ENCODE measurements around the gene CTNNB1.

CTNNB1 gene

DNA sequence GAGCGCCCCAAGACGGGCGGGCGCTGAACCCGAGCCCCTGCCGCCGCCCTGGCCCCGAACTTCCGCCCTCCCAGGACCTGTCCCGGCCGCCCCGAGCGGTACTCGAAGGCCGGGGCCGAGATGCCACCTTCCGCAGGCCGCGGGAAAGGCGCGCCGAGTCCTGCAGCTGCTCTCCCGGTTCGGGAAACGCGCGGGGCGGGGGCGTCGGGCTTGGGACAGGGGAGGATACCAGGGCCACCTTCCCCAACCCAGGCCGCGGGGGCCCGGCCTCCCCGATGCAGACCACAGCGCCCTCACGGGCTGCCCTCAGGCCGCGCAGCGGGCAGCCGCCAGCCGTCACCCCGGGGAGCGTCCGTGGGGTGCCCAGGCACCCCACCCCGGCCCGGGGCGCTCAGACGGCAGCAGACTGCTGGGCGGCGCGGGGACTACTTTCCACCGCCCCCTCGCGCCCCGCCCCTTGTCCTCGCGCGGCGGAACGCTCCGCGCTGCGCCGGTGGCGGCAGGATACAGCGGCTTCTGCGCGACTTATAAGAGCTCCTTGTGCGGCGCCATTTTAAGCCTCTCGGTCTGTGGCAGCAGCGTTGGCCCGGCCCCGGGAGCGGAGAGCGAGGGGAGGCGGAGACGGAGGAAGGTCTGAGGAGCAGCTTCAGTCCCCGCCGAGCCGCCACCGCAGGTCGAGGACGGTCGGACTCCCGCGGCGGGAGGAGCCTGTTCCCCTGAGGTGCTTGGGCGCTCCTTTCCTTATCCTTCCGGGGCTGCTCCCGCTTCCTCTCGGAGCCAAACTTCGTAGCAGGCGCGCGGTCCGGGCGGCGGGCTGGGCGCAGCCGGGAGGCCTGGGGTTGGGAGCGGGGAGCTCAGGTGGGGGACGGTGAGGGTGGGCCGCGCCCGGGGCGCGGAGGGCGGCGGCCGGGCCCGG is at the start of gene CTNNB1:
CTNNB1 (plus strand) TSS at position 556 of the 916 bp plus-strand sequence. CDS start 24,564 bp downstream, outside the sequence.
- H3K27me3 Mint-ChIP-seq = peaks cover 12% of the 10 kb centered on the region
- peak; percentile 90 for DNase-seq

DNA sequence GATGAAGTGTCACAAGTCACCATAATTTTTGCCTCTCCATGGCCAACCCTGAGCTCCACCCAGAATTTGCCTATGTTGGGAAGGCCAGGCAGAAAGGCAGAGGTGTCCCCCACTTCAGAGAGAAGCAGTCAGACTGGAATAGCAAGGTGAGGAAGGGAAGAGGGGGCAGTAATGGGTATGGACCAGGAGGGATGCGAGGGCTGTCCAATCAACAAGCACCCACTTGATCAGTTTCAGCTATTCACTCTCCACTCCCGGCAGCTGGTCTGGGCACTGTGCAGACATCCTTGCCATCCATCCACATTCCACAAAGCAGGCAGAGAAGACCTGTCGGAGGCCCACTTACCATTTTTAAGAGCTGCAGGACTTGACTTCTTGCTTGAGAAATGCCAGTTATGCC is 43.5 kb upstream of the CTNNB1 start:
- H3K4me3 Mint-ChIP-seq = no peak overlapping the region
- DNase-seq = no peak
- no peaks in the 10 kb centered on the region for H3K4me1 Mint-ChIP-seq
- no peaks in the 10 kb centered on the region for H3K36me3 Mint-ChIP-seq
- CTCF ChIA-PET = no interaction called here
- no peaks in the 10 kb centered on the region for H3K27me3 Mint-ChIP-seq
- H3K27ac Mint-ChIP-seq = no peak overlapping the region
- H3K9me3 Mint-ChIP-seq = no peaks in the 10 kb centered on the region

More for the DNA sequence above, at the start of gene CTNNB1:
- H3K27ac Mint-ChIP-seq = peak within 1 kb of the TSS; percentile 97
- H3K4me3 Mint-ChIP-seq = peak within 1 kb of the TSS; percentile 96
- H3K4me1 Mint-ChIP-seq = peaks cover 39% of the 10 kb centered on the region
- H3K9me3 Mint-ChIP-seq = no peaks in the 10 kb centered on the region
- H3K36me3 Mint-ChIP-seq = peaks cover 12% of the 10 kb centered on the region
- CTCF ChIA-PET = no interaction called here

DNA sequence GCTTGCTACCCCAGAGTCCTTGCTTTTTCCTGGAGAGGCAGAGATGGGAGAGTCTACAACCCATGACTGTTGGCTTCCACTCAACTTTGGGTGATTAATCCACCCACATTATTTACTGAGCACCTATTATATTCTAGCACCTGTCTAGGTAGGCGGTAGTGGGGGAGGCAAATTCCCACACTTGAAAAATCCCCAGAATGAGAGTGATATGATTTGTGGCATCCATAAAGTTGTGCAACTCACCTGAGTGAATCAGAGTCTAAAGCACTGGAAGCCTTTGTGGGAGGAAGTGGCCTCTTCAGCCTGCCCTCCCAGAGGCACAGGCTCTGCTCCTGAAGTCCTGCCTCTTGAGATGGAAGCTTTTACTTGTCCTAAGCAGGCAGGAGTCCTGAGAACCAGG is 40.4 kb upstream of the CTNNB1 start:
- Mint-ChIP-seq H3K4me3 (no peak overlapping the region), H3K4me1 (no peaks in the 10 kb centered on the region), H3K36me3 (no peaks in the 10 kb centered on the region), H3K27me3 (no peaks in the 10 kb centered on the region), H3K9me3 (no peaks in the 10 kb centered on the region), H3K27ac (no peak overlapping the region)
- DNase-seq = no peak
- CTCF ChIA-PET = no interaction called here

DNA sequence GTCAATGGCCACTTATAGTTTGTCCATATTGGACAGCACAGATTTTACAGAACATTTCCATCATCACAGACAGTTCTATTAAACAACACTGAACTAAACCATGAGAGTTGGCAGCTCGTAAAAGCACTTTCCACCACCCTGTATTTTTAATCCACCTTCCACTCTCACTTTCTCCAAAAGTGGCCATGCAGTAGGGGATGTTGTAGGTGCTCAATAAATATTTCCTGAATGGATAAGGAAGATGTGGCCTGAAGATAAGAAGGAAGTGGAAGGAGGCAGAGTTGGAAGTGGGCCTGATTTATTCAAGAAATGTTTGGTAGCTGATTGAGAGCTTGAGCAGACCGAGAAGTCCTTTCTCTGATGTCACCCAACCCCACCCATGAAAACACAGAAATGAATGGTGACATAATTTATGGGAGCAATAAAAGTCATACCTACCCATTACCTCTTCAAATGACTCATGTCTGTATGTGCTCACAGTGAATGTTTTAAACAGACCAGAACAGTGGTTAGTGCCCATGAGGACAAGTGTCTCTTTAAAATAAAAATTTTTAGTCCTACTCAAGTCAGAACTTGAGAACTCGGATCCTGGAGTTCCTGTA is 39.6 kb upstream of the CTNNB1 start:
- no peak for DNase-seq
- no peaks in the 10 kb centered on the region for H3K9me3 Mint-ChIP-seq
- no peaks in the 10 kb centered on the region for H3K4me1 Mint-ChIP-seq
- H3K4me3 Mint-ChIP-seq = no peak overlapping the region
- CTCF ChIA-PET = no interaction called here
- no peaks in the 10 kb centered on the region for H3K36me3 Mint-ChIP-seq
- H3K27ac Mint-ChIP-seq = no peak overlapping the region
- no peaks in the 10 kb centered on the region for H3K27me3 Mint-ChIP-seq

DNA sequence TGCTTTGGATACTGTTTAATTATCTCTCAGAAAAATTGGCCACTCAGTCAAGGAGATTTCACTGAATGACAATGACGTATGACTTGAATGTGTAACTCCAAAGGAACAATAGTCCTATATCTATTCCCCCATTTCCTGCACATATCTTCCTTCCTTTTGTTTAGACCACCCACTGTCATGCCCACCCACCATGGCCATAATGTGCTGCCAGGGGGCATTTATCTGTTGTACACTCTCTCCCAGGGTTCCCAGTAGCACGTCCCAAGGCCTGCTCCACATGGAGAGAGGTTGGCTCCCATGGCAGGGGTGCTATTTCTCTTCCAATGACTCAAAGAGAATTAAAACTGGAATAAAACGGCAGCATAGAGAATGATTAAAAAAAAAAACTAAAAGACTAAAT is 36.8 kb upstream of the CTNNB1 start:
- H3K4me3 Mint-ChIP-seq = no peak overlapping the region
- H3K36me3 Mint-ChIP-seq = no peaks in the 10 kb centered on the region
- H3K27ac Mint-ChIP-seq = no peak overlapping the region
- peaks cover 5% of the 10 kb centered on the region for H3K4me1 Mint-ChIP-seq
- H3K27me3 Mint-ChIP-seq = peaks cover 4% of the 10 kb centered on the region
- no peaks in the 10 kb centered on the region for H3K9me3 Mint-ChIP-seq
- no peak for DNase-seq
- CTCF ChIA-PET = no interaction called here

DNA sequence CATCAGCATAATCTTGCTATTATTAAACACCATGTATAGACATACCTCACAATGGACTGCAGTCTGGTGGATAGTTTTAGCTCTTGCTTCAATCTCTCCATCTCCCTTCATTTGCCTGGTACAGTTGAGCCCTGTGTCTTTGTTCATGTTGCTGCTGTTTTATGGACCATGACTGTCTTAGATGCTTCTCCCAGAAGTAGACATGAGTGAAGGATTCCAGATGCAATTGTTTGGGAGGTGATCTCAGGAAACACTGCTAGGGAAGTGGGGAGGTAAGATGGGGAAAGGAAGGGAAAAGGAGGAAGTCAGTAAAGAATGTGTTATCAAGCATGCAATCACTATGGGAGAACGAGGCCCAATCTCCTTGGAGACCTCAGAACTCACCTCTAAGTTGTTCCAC is 36.3 kb upstream of the CTNNB1 start:
- no peaks in the 10 kb centered on the region for H3K9me3 Mint-ChIP-seq
- H3K4me1 Mint-ChIP-seq = peaks cover 10% of the 10 kb centered on the region
- no peak overlapping the region for H3K4me3 Mint-ChIP-seq
- peaks cover 5% of the 10 kb centered on the region for H3K27me3 Mint-ChIP-seq
- no peak for DNase-seq
- no peaks in the 10 kb centered on the region for H3K36me3 Mint-ChIP-seq
- CTCF ChIA-PET = no interaction called here
- H3K27ac Mint-ChIP-seq = no peak overlapping the region

DNA sequence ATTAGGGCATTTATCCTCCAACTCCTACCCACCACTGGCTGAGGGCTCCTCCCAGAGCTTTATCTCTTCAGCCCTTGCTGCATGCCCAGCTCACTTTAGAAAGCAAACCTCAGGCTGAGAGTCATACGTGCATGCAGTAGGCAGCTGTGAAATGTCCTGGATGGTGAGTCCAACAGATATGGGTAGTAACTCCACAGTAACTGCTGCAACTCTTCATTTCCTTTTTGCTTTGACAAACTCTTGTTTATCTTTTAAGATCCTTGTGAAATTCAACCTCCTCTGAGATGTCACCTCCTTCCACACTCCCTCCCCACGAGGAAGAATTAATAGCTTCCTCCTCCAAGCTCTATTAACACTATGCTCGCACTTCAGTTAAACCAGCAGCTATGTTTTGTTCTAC is 35.9 kb upstream of the CTNNB1 start:
- H3K27me3 Mint-ChIP-seq = peaks cover 6% of the 10 kb centered on the region
- CTCF ChIA-PET = no interaction called here
- H3K9me3 Mint-ChIP-seq = no peaks in the 10 kb centered on the region
- no peak overlapping the region for H3K27ac Mint-ChIP-seq
- DNase-seq = no peak
- no peaks in the 10 kb centered on the region for H3K36me3 Mint-ChIP-seq
- peaks cover 11% of the 10 kb centered on the region for H3K4me1 Mint-ChIP-seq
- no peak overlapping the region for H3K4me3 Mint-ChIP-seq

DNA sequence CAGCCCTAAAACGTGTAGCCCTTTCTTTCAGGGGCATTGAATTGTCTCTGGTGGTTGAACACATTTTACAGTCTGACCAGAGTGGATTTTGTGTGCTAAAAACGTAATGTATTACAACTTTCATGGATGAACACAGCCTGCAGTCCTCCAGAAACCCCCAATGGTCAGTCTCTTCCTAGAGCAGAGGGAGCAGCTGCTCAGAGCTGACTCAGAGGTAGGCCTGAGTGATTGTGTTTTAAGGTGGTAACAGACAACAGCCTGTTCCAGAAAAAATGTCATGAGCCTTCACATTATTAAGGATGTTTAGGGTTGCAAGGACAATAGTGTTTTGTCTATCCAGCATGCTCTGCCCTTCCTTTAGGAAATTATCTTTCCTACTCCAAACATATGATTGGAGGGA is 34.5 kb upstream of the CTNNB1 start:
- Mint-ChIP-seq H3K27ac (no peak overlapping the region), H3K4me1 (peaks cover 11% of the 10 kb centered on the region), H3K4me3 (no peak overlapping the region), H3K9me3 (no peaks in the 10 kb centered on the region), H3K36me3 (no peaks in the 10 kb centered on the region), H3K27me3 (peaks cover 8% of the 10 kb centered on the region)
- DNase-seq = no peak
- CTCF ChIA-PET = no interaction called here

DNA sequence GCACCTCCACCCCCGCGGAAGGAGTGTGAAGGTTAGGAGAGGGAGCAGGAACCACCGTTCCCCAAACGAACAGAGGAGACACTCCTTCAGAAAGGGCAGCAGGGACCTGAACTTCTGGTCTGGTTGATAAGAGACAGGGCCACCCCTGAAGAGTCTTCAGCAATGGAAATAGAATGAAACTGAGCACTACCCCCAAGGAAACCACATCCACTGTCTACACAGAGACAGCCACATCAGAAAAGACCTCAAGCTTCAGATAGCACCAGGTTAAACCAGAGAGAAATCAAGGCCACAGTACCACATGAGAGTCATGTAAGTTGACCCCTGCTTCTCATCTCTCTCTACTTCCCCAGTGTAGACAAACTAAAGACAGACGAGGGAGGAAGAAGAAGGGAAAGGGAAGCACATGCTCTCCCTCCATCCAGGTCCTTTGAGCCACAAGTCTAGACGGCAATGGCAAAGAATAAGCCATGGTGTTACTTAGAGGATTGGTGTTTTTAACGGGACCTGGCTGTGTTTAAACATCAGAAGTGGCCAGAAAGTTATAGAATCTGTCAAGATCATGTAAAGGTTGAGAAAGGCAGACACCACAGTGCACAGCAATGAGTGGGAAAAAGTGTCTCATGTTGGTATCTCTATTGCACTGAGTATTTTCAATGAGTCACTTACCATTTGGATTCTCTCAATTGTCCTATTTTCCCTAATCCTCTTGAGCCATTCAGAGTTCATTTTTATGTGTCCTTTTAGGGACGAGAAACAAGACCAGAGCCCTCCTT is 31.4 kb upstream of the CTNNB1 start:
- CTCF ChIA-PET = no interaction called here
- no peaks in the 10 kb centered on the region for H3K36me3 Mint-ChIP-seq

DNA sequence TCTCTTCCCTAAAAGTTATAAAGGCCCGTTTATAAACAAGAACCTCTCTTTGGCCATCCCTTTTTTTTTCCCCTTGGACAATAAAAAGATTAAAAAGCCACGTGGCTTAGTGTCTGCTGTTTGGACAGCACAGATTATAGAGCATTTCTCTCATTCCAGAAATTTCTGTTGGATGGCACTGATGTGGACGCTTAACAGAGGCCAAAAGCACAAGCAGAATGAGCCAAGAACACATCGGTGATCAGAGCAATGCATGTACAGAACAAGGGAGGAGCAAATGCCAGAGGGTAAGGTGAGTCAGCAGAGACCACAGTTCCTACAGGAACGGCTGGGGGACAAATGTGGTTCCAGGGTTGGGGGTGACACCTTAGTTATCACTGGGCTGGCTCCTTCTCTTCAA is 30.3 kb upstream of the CTNNB1 start:
- Mint-ChIP-seq H3K4me1 (peaks cover 11% of the 10 kb centered on the region), H3K36me3 (no peaks in the 10 kb centered on the region), H3K27me3 (peaks cover 16% of the 10 kb centered on the region), H3K4me3 (no peak overlapping the region), H3K27ac (no peak overlapping the region), H3K9me3 (no peaks in the 10 kb centered on the region)
- CTCF ChIA-PET = no interaction called here
- no peak for DNase-seq

More for the DNA sequence above, 31.4 kb upstream of the CTNNB1 start:
- H3K4me1 Mint-ChIP-seq = peaks cover 11% of the 10 kb centered on the region
- H3K27me3 Mint-ChIP-seq = peaks cover 16% of the 10 kb centered on the region
- no peaks in the 10 kb centered on the region for H3K9me3 Mint-ChIP-seq
- no peak for DNase-seq
- no peak overlapping the region for H3K27ac Mint-ChIP-seq
- H3K4me3 Mint-ChIP-seq = no peak overlapping the region

DNA sequence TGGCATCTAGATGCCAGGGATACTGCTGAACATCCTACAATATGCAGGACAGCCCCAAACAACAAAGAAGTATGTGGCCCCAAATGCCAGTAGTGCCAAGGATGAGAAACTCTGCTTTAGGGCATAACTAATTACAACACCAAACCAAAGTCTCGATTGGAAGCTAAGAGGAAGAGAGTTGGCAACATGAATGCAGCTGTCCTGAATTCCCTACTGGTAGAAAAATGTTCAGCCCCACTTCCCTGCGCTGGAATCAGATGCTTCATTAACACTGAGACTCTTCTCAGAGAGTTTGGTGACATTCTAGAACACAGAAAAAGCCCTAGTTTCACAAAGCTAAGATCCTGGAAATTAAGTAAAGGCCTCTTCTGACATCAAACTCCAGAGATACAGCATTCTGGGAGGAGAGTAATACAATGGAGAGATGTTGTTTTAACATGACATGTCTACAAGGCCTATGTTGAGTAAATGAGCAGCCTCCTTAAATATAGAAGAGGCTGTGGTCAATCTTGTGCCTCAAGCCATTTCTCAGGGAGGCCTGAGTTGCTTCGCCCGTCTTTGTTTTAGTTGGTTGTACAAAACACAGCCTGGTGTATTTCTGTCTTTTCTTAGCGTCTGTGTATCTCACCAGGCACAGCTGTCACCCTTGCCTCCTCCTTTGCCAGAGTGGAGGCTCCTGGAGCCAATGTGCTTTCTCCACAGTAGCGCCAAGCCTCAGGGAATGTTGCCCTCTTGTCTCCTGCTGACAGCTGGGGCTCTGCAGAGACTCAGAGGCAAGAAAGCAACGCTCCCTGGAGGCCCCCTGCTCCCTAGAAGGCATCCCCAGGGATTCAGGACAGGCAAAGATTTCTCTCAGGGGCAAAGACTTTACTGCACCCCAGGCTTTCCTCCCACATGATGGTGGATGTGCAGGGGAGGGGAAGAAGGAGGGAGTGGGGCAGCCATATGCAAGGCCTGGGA is 25.1 kb upstream of the CTNNB1 start:
- DNase-seq = no peak
- no peak overlapping the region for H3K27ac Mint-ChIP-seq
- H3K9me3 Mint-ChIP-seq = no peaks in the 10 kb centered on the region
- CTCF ChIA-PET = no interaction called here
- no peaks in the 10 kb centered on the region for H3K4me1 Mint-ChIP-seq
- H3K4me3 Mint-ChIP-seq = no peak overlapping the region
- H3K27me3 Mint-ChIP-seq = peaks cover 26% of the 10 kb centered on the region
- no peaks in the 10 kb centered on the region for H3K36me3 Mint-ChIP-seq

DNA sequence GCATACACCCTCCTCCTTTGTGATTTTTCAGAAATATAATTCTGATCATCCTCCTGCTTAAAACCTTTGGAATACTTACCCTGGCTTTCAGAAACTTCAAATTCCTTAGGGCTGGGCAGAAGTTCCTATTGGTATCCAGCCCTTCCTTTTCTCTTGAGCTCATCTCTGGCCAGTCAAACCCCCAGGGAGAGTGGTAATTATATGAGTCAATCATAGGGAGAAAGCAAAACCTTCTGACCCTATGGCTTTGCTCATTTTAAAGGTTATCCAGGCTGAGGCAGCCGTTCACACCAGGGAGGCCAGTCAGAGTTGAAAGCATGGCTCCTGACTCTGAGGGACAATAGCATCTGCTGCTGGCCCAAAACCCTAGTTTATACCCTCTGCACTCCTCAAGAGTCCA is 23.9 kb upstream of the CTNNB1 start:
- H3K27ac Mint-ChIP-seq = no peak overlapping the region
- no peaks in the 10 kb centered on the region for H3K36me3 Mint-ChIP-seq
- H3K4me1 Mint-ChIP-seq = no peaks in the 10 kb centered on the region
- no peaks in the 10 kb centered on the region for H3K9me3 Mint-ChIP-seq
- no peak overlapping the region for H3K4me3 Mint-ChIP-seq
- H3K27me3 Mint-ChIP-seq = peaks cover 26% of the 10 kb centered on the region
- CTCF ChIA-PET = no interaction called here
- no peak for DNase-seq

DNA sequence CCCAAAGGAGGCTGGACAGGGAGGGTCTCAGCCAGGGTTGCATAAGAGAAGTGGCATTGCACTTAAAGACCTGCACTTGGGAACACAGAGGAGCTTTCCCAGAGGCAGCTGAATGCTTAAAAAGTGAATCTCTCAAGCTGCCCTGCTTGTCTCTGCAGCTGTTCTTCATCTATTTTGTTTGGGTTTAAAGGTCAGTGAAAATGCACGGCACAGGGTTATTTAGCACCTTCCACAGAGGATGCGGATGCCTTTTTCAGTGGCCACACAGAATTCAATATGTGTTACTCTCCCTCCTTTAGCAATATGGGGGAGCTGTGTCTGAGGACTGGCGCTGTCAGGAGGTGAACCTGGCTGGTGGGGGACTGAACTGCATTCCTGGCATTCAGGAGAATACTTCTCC is 22.7 kb upstream of the CTNNB1 start:
- no peak overlapping the region for H3K27ac Mint-ChIP-seq
- no peaks in the 10 kb centered on the region for H3K9me3 Mint-ChIP-seq
- H3K4me3 Mint-ChIP-seq = no peak overlapping the region
- no peak for DNase-seq
- CTCF ChIA-PET = no interaction called here
- H3K4me1 Mint-ChIP-seq = no peaks in the 10 kb centered on the region
- H3K27me3 Mint-ChIP-seq = peaks cover 24% of the 10 kb centered on the region
- H3K36me3 Mint-ChIP-seq = no peaks in the 10 kb centered on the region

DNA sequence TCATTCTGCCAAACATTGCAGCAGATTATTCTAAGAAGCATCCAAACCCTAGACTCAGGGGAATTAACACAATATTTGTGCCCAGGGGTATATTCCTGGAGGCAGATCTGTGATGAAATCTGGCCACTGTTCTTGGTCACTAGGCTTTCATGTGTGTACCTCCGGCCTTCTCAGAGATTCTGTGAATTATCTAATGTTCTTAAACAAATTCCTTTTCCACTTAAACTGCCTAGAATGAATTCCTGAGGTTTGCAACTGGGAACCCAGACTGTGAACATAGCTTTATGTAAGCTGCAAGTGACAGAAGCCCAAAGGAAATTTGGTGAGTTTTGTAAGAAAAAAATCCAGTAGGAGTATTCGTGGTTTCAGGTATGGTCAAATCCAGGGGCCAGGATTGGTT is 20.7 kb upstream of the CTNNB1 start:
- no peak for DNase-seq
- Mint-ChIP-seq H3K4me3 (no peak overlapping the region), H3K4me1 (no peaks in the 10 kb centered on the region), H3K27ac (no peak overlapping the region), H3K36me3 (no peaks in the 10 kb centered on the region), H3K9me3 (no peaks in the 10 kb centered on the region), H3K27me3 (peaks cover 24% of the 10 kb centered on the region)
- CTCF ChIA-PET = no interaction called here
